GM23338 (cell line): ENCODE measurements around the gene FGG. TPM values are rescaled to one million over a fixed set of nuclear protein-coding genes. Genes with fewer than 3 reads are reported as not detected.

ENCODE experiments used
- ATAC-seq: fragments of 200-7000 bp; cut with Tn5 transposase; 3 replicates; pipeline ENCODE4 v1.9.1; 2020
- DNase-seq: peaks from one replicate; pipeline ENCODE4 v3.0.0-alpha.2; 2015; ENCODE audit warnings: low spot score
- H2AFZ ChIP-seq: fragments of 200-600 bp; sonication (generic); 2 replicates; pipeline ENCODE4 v1.8.0; 2016; ENCODE audit warnings: antibody characterized with exemption, mild to moderate bottlenecking, moderate library complexity
- H3F3A ChIP-seq: fragments of 200-600 bp; sonication (generic); replicated peaks from 2 replicates; pipeline ENCODE4 v1.8.0; 2017; ENCODE audit warnings: antibody characterized with exemption, mixed run types, low read depth
- H3K27ac ChIP-seq: fragments of 200-600 bp; sonication (generic); 2 replicates; pipeline ENCODE4 v1.6.1; 2016; ENCODE audit warnings: low read depth
- H3K27me3 ChIP-seq: fragments of 200-600 bp; sonication (generic); 2 replicates; pipeline ENCODE4 v1.8.0; 2016; ENCODE audit warnings: mild to moderate bottlenecking, mixed run types, moderate library complexity; ENCODE audit not compliant: insufficient read depth
- H3K36me3 ChIP-seq: fragments of 200-600 bp; sonication (generic); 2 replicates; pipeline ENCODE4 v1.8.0; 2016; ENCODE audit warnings: mild to moderate bottlenecking; ENCODE audit not compliant: insufficient read depth
- H3K4me1 ChIP-seq: fragments of 200-600 bp; sonication (generic); 2 replicates; pipeline ENCODE4 v1.8.0; 2016; ENCODE audit warnings: mild to moderate bottlenecking, moderate library complexity; ENCODE audit not compliant: insufficient read depth
- H3K4me2 ChIP-seq: fragments of 200-600 bp; sonication (generic); 2 replicates; pipeline ENCODE4 v1.7.1; 2017; ENCODE audit warnings: mixed run types
- H3K4me3 ChIP-seq: fragments of 200-600 bp; sonication (generic); 2 replicates; pipeline ENCODE4 v1.6.1; 2016; ENCODE audit warnings: mixed run types
- H3K79me2 ChIP-seq: fragments of 200-600 bp; sonication (generic); replicated peaks from 2 replicates; pipeline ENCODE4 v1.8.0; 2017; ENCODE audit warnings: mild to moderate bottlenecking; ENCODE audit not compliant: insufficient read depth
- H3K9me2 ChIP-seq: fragments of 200-600 bp; sonication (generic); 2 replicates; pipeline ENCODE4 v1.8.0; 2017; ENCODE audit not compliant: insufficient read depth
- H4K20me1 ChIP-seq: fragments of 200-600 bp; sonication (generic); replicated peaks from 2 replicates; pipeline ENCODE4 v1.8.0; 2017; ENCODE audit warnings: mild to moderate bottlenecking; ENCODE audit not compliant: insufficient read depth
- H3K27ac Mint-ChIP-seq: 2 replicates; pipeline ENCODE4 v1.8.0; 2020; ENCODE audit warnings: inconsistent platforms, mild to moderate bottlenecking, moderate library complexity, mixed read lengths
- H3K27me3 Mint-ChIP-seq: 3 replicates; pipeline ENCODE4 v1.8.0; 2022; ENCODE audit warnings: low read depth, mild to moderate bottlenecking, moderate library complexity, mixed read lengths, inconsistent platforms; ENCODE audit not compliant: insufficient read depth, poor library complexity
- H3K36me3 Mint-ChIP-seq: 3 replicates; pipeline ENCODE4 v1.8.0; 2021; ENCODE audit warnings: low read depth, mild to moderate bottlenecking, inconsistent platforms, moderate library complexity, mixed read lengths
- H3K4me1 Mint-ChIP-seq: 3 replicates; pipeline ENCODE4 v1.8.0; 2020; ENCODE audit warnings: mild to moderate bottlenecking, inconsistent platforms, mixed read lengths
- H3K4me3 Mint-ChIP-seq: 3 replicates; pipeline ENCODE4 v1.8.0; 2021; ENCODE audit warnings: moderate library complexity, mild to moderate bottlenecking, inconsistent platforms, mixed read lengths
- H3K9me3 Mint-ChIP-seq: 3 replicates; pipeline ENCODE4 v1.8.0; 2020; ENCODE audit warnings: moderate library complexity, mild to moderate bottlenecking, inconsistent platforms, mixed read lengths
- CTCF ChIP-seq, 2 experiments: fragments of 200-600 bp in 1 of 2; sonication (generic) in 1 of 2; conservative IDR thresholded peaks; 2 replicates each; pipeline versions ENCODE4 v1.5.1 to v1.6.1; 2016 to 2017; ENCODE audit warnings: antibody characterized with exemption in 2 of 2, low read depth in 2 of 2, mild to moderate bottlenecking in 2 of 2, moderate library complexity in 1 of 2
- EZH2phosphoT487 ChIP-seq: fragments of 200-600 bp; sonication (generic); IDR thresholded peaks from one replicate; pipeline ENCODE4 v1.8.1; 2018; ENCODE audit warnings: antibody characterized with exemption; ENCODE audit not compliant: unreplicated experiment
- STAT1 ChIP-seq: IDR thresholded peaks from one replicate; pipeline ENCODE4 v1.6.1; 2016; ENCODE audit warnings: antibody characterized with exemption; ENCODE audit not compliant: unreplicated experiment
- polyA plus RNA-seq: library from polyadenylated mRNA; unstranded; fragments of >200 nt; fragmentation: Nextera tagmentation; extraction: Ambion mirVana; gene quantifications from 2 replicates; pipeline ENCODE4 v1.2.1, GENCODE V29; 2016
- total RNA-seq: library from RNA; depleted of rRNA; stranded (reverse); fragments of >200 nt; shearing (Covaris generic); gene quantifications from 2 replicates; pipeline ENCODE4 v1.2.3, GENCODE V29; 2014
- TF ChIP-seq, protein P1 (sequence below): IDR thresholded peaks from one replicate; pipeline ENCODE4 v1.6.1; 2018; ENCODE audit warnings: antibody characterized with exemption; ENCODE audit not compliant: unreplicated experiment
- TF ChIP-seq, protein P2 (sequence below): fragments of 250-450 bp; sonication (Bioruptor Pico); IDR thresholded peaks from 2 replicates; pipeline ENCODE4 v1.5.0; 2020; ENCODE audit warnings: mild to moderate bottlenecking, moderate library complexity

FGG gene
- total and polyA plus RNA-seq, 2 experiments from 2014 or later, result not detected

DNA sequence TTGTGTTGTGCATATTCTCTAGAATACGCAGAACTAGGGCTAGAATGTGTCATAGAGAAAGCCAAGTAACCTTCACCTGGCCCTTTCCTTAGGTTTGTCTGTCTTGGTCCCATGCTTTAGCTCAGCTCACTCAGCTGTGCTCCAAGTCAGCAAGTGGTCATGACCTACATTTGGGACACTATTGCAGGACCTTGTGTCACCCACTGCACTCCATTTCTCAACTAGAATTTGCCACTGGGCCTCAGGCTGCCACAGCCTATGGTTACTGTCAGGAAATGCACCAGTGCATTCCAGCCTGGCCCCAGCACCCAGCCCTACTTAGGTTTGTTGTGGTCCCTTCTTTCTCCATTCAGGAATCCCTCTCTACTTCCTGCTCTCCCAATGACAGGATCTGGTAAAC, 7.7 kb upstream of the FGG start (continued):
- no peak for TF ChIP-seq EZH2phosphoT487
- no peak for TF ChIP-seq STAT1
- TF ChIP-seq, protein P1, sequence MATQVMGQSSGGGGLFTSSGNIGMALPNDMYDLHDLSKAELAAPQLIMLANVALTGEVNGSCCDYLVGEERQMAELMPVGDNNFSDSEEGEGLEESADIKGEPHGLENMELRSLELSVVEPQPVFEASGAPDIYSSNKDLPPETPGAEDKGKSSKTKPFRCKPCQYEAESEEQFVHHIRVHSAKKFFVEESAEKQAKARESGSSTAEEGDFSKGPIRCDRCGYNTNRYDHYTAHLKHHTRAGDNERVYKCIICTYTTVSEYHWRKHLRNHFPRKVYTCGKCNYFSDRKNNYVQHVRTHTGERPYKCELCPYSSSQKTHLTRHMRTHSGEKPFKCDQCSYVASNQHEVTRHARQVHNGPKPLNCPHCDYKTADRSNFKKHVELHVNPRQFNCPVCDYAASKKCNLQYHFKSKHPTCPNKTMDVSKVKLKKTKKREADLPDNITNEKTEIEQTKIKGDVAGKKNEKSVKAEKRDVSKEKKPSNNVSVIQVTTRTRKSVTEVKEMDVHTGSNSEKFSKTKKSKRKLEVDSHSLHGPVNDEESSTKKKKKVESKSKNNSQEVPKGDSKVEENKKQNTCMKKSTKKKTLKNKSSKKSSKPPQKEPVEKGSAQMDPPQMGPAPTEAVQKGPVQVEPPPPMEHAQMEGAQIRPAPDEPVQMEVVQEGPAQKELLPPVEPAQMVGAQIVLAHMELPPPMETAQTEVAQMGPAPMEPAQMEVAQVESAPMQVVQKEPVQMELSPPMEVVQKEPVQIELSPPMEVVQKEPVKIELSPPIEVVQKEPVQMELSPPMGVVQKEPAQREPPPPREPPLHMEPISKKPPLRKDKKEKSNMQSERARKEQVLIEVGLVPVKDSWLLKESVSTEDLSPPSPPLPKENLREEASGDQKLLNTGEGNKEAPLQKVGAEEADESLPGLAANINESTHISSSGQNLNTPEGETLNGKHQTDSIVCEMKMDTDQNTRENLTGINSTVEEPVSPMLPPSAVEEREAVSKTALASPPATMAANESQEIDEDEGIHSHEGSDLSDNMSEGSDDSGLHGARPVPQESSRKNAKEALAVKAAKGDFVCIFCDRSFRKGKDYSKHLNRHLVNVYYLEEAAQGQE, result no peak

DNA sequence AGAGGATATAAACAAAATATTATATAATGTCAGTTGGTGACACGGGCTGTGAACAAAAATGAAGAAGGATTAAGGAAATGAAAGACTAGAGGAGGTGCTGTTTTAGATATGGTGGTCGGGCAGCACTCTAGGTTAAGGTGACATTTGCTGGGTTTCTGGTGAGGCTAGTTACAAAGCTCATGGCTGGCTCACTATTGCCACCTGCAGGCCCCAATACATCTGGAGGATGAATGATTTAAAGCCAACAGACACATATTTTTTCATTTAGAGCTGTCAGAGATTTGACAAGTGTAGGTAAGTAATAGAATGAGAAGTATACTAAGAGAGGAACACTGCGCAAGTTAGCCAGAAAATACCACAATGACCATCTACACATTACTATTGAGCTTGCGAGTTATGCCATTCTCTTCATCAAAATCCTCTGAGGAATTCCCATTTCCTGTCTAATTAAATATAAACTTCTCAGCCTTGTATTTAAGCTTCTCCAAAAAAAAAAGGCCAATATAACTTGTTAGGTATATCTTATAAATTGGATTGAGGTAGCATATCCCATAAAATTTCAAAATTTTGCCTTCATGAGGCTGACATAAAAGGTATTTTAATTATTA, 6.4 kb upstream of the FGG start:
- Histone ChIP-seq H3K4me1 (peaks cover 10% of the 10 kb centered on the region), H3K4me2 (no peak overlapping the region)

More for the DNA sequence above, 6.4 kb upstream of the FGG start:
- Histone ChIP-seq H3K36me3 (no peaks in the 10 kb centered on the region), H3K79me2 (no peaks in the 10 kb centered on the region), H4K20me1 (no peaks in the 10 kb centered on the region), H3K4me3 (no peak overlapping the region), H3K27me3 (no peaks in the 10 kb centered on the region), H3F3A (no peaks in the 10 kb centered on the region), H3K27ac (no peak overlapping the region), H2AFZ (no peak overlapping the region), H3K9me2 (no peaks in the 10 kb centered on the region)
- Mint-ChIP-seq H3K9me3 (no peaks in the 10 kb centered on the region; the same call in 2 of the 3 replicates), H3K27me3 (no peaks in the 10 kb centered on the region), H3K27ac (no peak overlapping the region), H3K4me3 (no peak overlapping the region), H3K4me1 (peaks cover 15% of the 10 kb centered on the region; the same call in 2 of the 3 replicates), H3K36me3 (no peaks in the 10 kb centered on the region)
- TF ChIP-seq, protein P2, sequence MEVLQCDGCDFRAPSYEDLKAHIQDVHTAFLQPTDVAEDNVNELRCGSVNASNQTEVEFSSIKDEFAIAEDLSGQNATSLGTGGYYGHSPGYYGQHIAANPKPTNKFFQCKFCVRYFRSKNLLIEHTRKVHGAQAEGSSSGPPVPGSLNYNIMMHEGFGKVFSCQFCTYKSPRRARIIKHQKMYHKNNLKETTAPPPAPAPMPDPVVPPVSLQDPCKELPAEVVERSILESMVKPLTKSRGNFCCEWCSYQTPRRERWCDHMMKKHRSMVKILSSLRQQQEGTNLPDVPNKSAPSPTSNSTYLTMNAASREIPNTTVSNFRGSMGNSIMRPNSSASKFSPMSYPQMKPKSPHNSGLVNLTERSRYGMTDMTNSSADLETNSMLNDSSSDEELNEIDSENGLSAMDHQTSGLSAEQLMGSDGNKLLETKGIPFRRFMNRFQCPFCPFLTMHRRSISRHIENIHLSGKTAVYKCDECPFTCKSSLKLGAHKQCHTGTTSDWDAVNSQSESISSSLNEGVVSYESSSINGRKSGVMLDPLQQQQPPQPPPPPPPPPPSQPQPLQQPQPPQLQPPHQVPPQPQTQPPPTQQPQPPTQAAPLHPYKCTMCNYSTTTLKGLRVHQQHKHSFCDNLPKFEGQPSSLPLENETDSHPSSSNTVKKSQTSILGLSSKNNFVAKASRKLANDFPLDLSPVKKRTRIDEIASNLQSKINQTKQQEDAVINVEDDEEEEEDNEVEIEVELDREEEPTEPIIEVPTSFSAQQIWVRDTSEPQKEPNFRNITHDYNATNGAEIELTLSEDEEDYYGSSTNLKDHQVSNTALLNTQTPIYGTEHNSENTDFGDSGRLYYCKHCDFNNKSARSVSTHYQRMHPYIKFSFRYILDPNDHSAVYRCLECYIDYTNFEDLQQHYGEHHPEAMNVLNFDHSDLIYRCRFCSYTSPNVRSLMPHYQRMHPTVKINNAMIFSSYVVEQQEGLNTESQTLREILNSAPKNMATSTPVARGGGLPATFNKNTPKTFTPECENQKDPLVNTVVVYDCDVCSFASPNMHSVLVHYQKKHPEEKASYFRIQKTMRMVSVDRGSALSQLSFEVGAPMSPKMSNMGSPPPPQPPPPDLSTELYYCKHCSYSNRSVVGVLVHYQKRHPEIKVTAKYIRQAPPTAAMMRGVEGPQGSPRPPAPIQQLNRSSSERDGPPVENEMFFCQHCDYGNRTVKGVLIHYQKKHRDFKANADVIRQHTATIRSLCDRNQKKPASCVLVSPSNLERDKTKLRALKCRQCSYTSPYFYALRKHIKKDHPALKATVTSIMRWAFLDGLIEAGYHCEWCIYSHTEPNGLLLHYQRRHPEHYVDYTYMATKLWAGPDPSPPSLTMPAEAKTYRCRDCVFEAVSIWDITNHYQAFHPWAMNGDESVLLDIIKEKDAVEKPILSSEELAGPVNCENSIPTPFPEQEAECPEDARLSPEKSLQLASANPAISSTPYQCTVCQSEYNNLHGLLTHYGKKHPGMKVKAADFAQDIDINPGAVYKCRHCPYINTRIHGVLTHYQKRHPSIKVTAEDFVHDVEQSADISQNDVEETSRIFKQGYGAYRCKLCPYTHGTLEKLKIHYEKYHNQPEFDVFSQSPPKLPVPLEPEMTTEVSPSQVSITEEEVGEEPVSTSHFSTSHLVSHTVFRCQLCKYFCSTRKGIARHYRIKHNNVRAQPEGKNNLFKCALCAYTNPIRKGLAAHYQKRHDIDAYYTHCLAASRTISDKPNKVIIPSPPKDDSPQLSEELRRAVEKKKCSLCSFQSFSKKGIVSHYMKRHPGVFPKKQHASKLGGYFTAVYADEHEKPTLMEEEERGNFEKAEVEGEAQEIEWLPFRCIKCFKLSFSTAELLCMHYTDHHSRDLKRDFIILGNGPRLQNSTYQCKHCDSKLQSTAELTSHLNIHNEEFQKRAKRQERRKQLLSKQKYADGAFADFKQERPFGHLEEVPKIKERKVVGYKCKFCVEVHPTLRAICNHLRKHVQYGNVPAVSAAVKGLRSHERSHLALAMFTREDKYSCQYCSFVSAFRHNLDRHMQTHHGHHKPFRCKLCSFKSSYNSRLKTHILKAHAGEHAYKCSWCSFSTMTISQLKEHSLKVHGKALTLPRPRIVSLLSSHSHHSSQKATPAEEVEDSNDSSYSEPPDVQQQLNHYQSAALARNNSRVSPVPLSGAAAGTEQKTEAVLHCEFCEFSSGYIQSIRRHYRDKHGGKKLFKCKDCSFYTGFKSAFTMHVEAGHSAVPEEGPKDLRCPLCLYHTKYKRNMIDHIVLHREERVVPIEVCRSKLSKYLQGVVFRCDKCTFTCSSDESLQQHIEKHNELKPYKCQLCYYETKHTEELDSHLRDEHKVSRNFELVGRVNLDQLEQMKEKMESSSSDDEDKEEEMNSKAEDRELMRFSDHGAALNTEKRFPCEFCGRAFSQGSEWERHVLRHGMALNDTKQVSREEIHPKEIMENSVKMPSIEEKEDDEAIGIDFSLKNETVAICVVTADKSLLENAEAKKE (CRISPR knock-in tag), result no peak
- peak; percentile 89 to 90 for TF ChIP-seq CTCF (conservative IDR thresholded peaks at IDR 0.05; ENCODE audit: low read depth in 2 of 2)
- DNase-seq (peak; percentile 85), ATAC-seq (peak; percentile 91)
